Measurements from ENCODE around the gene SPATA13. TPM values are rescaled to one million over a fixed set of nuclear protein-coding genes. Genes with fewer than 3 reads are reported as not detected.

The SPATA13 gene
- total and polyA plus RNA-seq, 2 donors (not counting 1 experiment from before 2014, with no cell fraction given): 11.6 to 24.6 TPM

DNA sequence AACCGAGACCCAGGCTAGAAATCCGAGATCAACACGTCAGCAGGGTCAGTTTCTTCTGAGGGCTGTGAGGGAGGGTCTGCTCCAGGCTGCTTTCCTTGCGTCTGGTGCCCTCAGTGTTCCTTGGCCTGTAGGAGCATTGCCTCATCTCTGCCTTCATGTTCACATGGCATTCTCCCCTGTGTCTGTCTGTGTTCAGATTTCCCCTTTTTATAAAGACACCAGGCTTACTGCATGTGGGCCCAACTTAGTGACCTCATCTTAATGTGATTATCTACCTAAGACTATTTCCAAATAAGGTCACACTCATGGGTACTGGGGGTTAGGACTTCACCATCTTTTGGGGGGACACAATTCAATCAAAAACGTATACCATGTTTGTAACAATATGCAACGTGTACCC lies 91.6 kb downstream of the SPATA13 start:
- no peaks in the 10 kb centered on the region for H3K4me1 ChIP-seq (ENCODE audit: control insufficient read depth, extremely low read depth, insufficient read depth, low read length)

DNA sequence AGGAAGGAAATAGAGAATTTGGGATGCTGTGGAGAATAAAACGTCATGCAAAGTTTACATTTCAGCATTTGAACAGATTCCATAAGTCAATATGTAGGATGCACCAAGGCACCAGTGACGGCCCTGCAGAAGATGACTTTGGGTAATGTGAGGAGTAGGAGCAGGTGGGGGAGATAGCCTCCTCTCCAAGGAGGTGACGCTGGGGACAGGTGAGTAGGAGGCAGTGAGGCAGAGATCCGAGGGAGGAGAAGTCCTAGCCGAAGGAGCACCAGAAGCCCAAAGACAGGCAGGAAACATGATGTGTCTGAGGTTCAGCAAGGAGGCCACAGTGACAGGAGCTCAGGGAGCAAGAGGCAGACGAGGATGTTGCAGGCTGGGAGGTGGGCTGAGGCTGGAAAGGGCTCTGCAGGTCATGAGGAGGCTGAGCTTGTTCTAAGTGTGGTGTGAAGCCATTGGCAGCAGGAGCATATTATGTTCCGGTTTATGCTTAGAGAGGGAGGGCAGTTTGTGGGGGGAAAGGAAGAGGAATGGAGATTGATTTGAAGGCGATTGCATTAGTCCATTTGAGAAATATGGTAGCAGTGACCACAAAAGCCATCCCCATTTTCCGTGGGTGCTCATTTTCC lies 93.1 kb downstream of the SPATA13 start:
- Histone ChIP-seq H3K9ac (ENCODE audit: insufficient read depth, low read length) (no peak overlapping the region), H3K27me3 (ENCODE audit: control insufficient read depth, insufficient read depth, low read length) (no peaks in the 10 kb centered on the region), H3K27ac (ENCODE audit: insufficient read depth, low read length) (no peak overlapping the region), H3K79me2 (ENCODE audit: control insufficient read depth, insufficient read depth, low read length) (no peaks in the 10 kb centered on the region), H4K20me1 (ENCODE audit: control insufficient read depth, extremely low read depth, insufficient read depth, low read length) (no peaks in the 10 kb centered on the region), H2AFZ (ENCODE audit: low read length) (no peak overlapping the region), H3K4me1 (ENCODE audit: control insufficient read depth, extremely low read depth, insufficient read depth, low read length) (no peaks in the 10 kb centered on the region), H3K4me2 (ENCODE audit: extremely low read depth, insufficient read depth, low read length) (no peak overlapping the region), H3K4me3 (replicated peaks in 1 of 4; ENCODE audit: control extremely low read depth in 1 of 4, insufficient read depth in 1 of 4, low read depth in 3 of 4, low read length in 4 of 4) (no peak overlapping the region), H3K36me3 (ENCODE audit: control insufficient read depth, insufficient read depth, low read length) (peaks cover 2% of the 10 kb centered on the region), H3K9me3 (ENCODE audit: control insufficient read depth, insufficient read depth, low read depth, low read length) (no peaks in the 10 kb centered on the region)
- DNase-seq (ENCODE audit: low read depth in 2 of 2): no peak
- TF ChIP-seq EZH2 (IDR thresholded peaks at IDR 0.05; ENCODE audit: low read length, missing control alignments) (no peak), CTCF (conservative IDR thresholded peaks at IDR 0.05 in 1 of 2, IDR thresholded peaks at IDR 0.05 in 1 of 2; ENCODE audit: low read depth in 1 of 2, low read length in 2 of 2) (no peak)

More for the DNA sequence above, 91.6 kb downstream of the SPATA13 start:
- Histone ChIP-seq H3K79me2 (ENCODE audit: control insufficient read depth, insufficient read depth, low read length) (no peaks in the 10 kb centered on the region), H3K36me3 (ENCODE audit: control insufficient read depth, insufficient read depth, low read length) (peaks cover 2% of the 10 kb centered on the region), H3K9ac (ENCODE audit: insufficient read depth, low read length) (no peak overlapping the region), H2AFZ (ENCODE audit: low read length) (no peak overlapping the region), H3K4me2 (ENCODE audit: extremely low read depth, insufficient read depth, low read length) (no peak overlapping the region), H4K20me1 (ENCODE audit: control insufficient read depth, extremely low read depth, insufficient read depth, low read length) (no peaks in the 10 kb centered on the region), H3K27ac (ENCODE audit: insufficient read depth, low read length) (no peak overlapping the region), H3K27me3 (ENCODE audit: control insufficient read depth, insufficient read depth, low read length) (no peaks in the 10 kb centered on the region), H3K4me3 (replicated peaks in 1 of 4; ENCODE audit: control extremely low read depth in 1 of 4, insufficient read depth in 1 of 4, low read depth in 3 of 4, low read length in 4 of 4) (no peak overlapping the region), H3K9me3 (ENCODE audit: control insufficient read depth, insufficient read depth, low read depth, low read length) (no peaks in the 10 kb centered on the region)
- no peak for DNase-seq (ENCODE audit: low read depth in 2 of 2)
- TF ChIP-seq EZH2 (IDR thresholded peaks at IDR 0.05; ENCODE audit: low read length, missing control alignments) (no peak), CTCF (conservative IDR thresholded peaks at IDR 0.05 in 1 of 2, IDR thresholded peaks at IDR 0.05 in 1 of 2; ENCODE audit: low read depth in 1 of 2, low read length in 2 of 2) (no peak)

DNA sequence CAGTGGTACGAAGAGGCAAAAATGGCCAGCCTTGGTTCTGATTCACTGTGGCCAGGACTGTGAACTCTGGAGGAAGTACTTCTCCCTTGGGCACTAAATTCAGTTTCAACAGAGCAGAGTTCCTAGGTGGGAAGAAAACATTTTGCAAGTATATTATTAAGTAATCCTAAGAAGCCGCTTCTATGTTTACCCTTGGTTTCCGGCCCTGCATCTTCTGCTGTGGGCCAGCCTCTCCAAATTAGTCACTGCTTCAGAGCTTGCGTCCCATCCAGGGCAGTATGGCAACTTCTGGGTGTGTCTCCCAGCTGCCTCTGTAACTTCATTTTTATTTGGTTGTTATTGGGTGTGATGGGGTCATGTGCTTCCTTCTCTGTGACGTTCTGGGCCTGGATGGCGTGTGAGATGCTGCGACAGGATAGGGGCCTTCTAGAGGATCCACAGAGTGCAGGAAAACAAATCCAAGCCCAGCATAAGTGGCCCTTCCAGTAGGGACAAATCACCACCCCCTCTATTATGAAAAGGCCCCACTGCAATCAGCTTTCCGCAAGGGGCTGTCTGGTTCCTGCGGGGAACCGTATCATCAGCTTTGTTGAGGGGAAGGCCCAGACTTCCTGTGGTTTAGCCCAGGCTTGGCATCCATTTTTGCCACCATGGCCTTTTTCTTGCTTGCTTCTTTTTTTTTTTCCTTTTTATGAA lies 93.8 kb downstream of the SPATA13 start:
- Histone ChIP-seq H3K27me3 (ENCODE audit: control insufficient read depth, insufficient read depth, low read length) (no peaks in the 10 kb centered on the region), H2AFZ (ENCODE audit: low read length) (no peak overlapping the region), H3K4me2 (ENCODE audit: extremely low read depth, insufficient read depth, low read length) (no peak overlapping the region), H3K36me3 (ENCODE audit: control insufficient read depth, insufficient read depth, low read length) (peaks cover 2% of the 10 kb centered on the region), H3K9ac (ENCODE audit: insufficient read depth, low read length) (no peak overlapping the region), H3K9me3 (ENCODE audit: control insufficient read depth, insufficient read depth, low read depth, low read length) (no peaks in the 10 kb centered on the region), H3K4me3 (replicated peaks in 1 of 4; ENCODE audit: control extremely low read depth in 1 of 4, insufficient read depth in 1 of 4, low read depth in 3 of 4, low read length in 4 of 4) (no peak overlapping the region), H3K79me2 (ENCODE audit: control insufficient read depth, insufficient read depth, low read length) (no peaks in the 10 kb centered on the region), H4K20me1 (ENCODE audit: control insufficient read depth, extremely low read depth, insufficient read depth, low read length) (no peaks in the 10 kb centered on the region), H3K4me1 (ENCODE audit: control insufficient read depth, extremely low read depth, insufficient read depth, low read length) (no peaks in the 10 kb centered on the region), H3K27ac (ENCODE audit: insufficient read depth, low read length) (no peak overlapping the region)
- DNase-seq (ENCODE audit: low read depth in 2 of 2): peak in 1 of 2 donors; percentile 55
- no peak for TF ChIP-seq CTCF (conservative IDR thresholded peaks at IDR 0.05 in 1 of 2, IDR thresholded peaks at IDR 0.05 in 1 of 2; ENCODE audit: low read depth in 1 of 2, low read length in 2 of 2)
- no peak for TF ChIP-seq EZH2 (IDR thresholded peaks at IDR 0.05; ENCODE audit: low read length, missing control alignments)

All from fibroblast of lung (primary cell).